Measurements from ENCODE around the gene TRIP13.

Gene TRIP13

DNA sequence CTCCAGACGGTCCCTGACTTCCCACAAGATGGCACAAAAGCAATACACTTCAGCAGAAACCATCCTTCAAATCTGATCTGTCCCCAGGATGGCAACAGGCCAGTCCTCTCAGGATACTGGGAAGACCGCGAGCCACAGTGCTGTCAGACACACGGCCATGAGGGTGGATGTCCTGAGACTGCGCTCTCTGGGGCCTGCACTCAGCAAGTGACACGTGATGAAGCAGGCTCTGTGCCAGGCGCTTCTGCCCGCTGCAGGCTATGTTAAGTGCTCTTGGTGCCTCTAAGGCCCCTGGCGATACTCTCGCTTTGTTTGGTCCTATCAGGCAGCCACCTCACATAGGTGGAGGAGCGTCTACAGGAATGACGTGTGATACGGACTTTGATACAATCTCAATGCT lies 7.2 kb upstream of the TRIP13 start:
- no peaks in the 10 kb centered on the region for H3K9me3 ChIP-seq (ENCODE audit: control insufficient read depth, low read length)
- peaks cover 6% of the 10 kb centered on the region for H3K4me1 ChIP-seq (ENCODE audit: control insufficient read depth, insufficient read depth, low read length, poor library complexity, severe bottlenecking)
- WGBS, 2 experiments (ENCODE audit: insufficient coverage in 2 of 2) = 97% methylated on average over 9 to 12 of the region's 13 CpGs
- no peak overlapping the region for H3K27ac ChIP-seq (ENCODE audit: low read depth, low read length, severe bottlenecking)
- H3K4me3 ChIP-seq (ENCODE audit: extremely low read depth, insufficient read depth, low read length, poor library complexity, severe bottlenecking) = no peak overlapping the region
- H3K36me3 ChIP-seq (ENCODE audit: control insufficient read depth, insufficient read depth, low read length) = peaks cover 100% of the 10 kb centered on the region

DNA sequence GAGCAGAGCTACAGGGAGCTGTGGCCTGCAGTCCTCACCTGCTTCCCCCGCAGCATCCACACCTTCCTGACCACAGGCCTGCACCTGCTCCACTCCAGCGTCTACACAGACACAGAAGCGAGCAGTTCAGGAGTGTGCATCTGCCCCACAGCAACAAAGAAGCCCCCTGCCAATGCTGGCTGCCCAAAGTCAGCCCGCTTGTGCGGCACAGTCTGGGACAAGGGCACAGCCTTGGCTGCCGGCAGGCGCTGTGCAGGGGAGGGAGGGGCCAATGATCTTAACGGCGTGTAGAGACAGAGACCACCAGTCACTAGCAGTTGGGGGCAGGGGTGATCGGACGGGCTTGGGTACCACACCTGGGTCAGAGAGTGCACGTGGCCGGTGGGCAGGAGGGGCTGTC lies 6.6 kb upstream of the TRIP13 start:
- H3K4me3 ChIP-seq (ENCODE audit: extremely low read depth, insufficient read depth, low read length, poor library complexity, severe bottlenecking) = no peak overlapping the region
- no peaks in the 10 kb centered on the region for H3K9me3 ChIP-seq (ENCODE audit: control insufficient read depth, low read length)
- peaks cover 11% of the 10 kb centered on the region for H3K4me1 ChIP-seq (ENCODE audit: control insufficient read depth, insufficient read depth, low read length, poor library complexity, severe bottlenecking)
- peaks cover 100% of the 10 kb centered on the region for H3K36me3 ChIP-seq (ENCODE audit: control insufficient read depth, insufficient read depth, low read length)
- 96 to 98% methylated on average over 11 of the region's 13 CpGs for WGBS, 2 experiments (ENCODE audit: insufficient coverage in 2 of 2)
- H3K27ac ChIP-seq (ENCODE audit: low read depth, low read length, severe bottlenecking) = no peak overlapping the region

DNA sequence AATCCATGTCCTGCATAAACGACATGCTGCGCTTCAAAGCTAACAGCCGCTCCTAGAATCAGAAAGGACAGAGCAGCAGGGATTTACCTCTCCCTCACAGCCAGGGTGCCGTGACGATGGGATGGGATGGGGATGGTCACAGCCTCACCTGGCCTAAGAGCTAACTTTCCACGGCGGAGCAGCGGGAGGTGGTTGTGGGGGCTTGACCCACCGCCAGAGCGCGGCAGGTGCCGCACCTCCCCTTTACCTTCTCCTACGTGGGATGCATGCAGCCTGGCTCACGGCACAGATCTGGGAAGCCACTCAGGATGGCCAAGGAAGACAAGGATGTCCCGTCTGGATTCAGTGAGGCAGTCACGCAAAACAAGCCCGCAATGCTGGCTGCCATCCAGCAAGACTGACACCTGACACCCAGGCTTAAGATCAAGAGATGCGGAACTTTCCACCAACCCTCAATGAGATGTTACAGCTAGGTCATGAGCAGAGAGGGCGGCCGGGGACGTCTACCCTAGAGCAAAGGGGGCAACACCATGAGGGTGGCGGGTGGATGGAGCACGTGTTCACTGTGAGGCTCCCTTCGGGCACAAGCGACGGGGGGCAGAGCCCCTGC lies 5.9 kb upstream of the TRIP13 start:
- H3K27ac ChIP-seq (ENCODE audit: low read depth, low read length, severe bottlenecking) = no peak overlapping the region
- 95% methylated on average over 17 to 26 of the region's 26 CpGs for WGBS, 2 experiments (ENCODE audit: insufficient coverage in 2 of 2)
- peaks cover 18% of the 10 kb centered on the region for H3K4me1 ChIP-seq (ENCODE audit: control insufficient read depth, insufficient read depth, low read length, poor library complexity, severe bottlenecking)
- H3K4me3 ChIP-seq (ENCODE audit: extremely low read depth, insufficient read depth, low read length, poor library complexity, severe bottlenecking) = no peak overlapping the region
- H3K9me3 ChIP-seq (ENCODE audit: control insufficient read depth, low read length) = no peaks in the 10 kb centered on the region
- H3K36me3 ChIP-seq (ENCODE audit: control insufficient read depth, insufficient read depth, low read length) = peaks cover 95% of the 10 kb centered on the region

DNA sequence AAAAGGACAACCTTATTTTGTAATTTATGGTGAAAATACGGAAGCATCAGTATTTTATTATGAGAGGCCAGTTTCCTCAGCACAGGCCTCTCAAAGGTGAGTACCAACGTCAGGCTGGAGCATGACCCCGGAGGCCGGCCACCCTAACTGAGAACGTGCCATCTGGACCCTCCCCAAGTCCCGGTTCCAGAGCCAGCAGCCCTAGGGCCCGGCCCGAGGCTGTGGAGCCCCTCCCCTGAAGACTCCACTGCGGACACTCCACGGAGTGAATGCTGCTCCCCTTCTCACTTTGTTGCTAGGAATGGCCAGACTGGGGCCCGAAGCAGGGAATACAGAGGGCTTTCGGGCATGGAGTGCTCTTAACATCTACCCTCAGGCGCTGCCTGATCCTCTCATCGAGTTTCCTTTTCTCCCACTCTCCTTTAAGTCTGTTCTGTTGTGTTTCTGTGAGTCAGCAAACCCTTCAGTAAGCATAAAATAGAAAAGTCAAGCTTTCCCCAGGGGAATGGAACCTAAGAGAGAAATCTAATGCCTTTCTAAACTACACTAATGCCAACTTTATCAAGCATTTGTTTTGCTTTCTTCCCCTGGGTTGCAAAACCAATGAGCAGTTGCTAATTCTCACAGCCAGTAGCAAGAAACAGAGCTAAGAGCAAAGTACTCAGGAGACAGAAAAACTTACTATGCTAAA lies 4.6 kb upstream of the TRIP13 start:
- no peak overlapping the region for H3K4me3 ChIP-seq (ENCODE audit: extremely low read depth, insufficient read depth, low read length, poor library complexity, severe bottlenecking)
- peaks cover 18% of the 10 kb centered on the region for H3K4me1 ChIP-seq (ENCODE audit: control insufficient read depth, insufficient read depth, low read length, poor library complexity, severe bottlenecking)
- peaks cover 83% of the 10 kb centered on the region for H3K36me3 ChIP-seq (ENCODE audit: control insufficient read depth, insufficient read depth, low read length)
- no peaks in the 10 kb centered on the region for H3K9me3 ChIP-seq (ENCODE audit: control insufficient read depth, low read length)
- H3K27ac ChIP-seq (ENCODE audit: low read depth, low read length, severe bottlenecking) = no peak overlapping the region
- 94 to 99% methylated on average over 12 to 13 of the region's 14 CpGs for WGBS, 2 experiments (ENCODE audit: insufficient coverage in 2 of 2)

DNA sequence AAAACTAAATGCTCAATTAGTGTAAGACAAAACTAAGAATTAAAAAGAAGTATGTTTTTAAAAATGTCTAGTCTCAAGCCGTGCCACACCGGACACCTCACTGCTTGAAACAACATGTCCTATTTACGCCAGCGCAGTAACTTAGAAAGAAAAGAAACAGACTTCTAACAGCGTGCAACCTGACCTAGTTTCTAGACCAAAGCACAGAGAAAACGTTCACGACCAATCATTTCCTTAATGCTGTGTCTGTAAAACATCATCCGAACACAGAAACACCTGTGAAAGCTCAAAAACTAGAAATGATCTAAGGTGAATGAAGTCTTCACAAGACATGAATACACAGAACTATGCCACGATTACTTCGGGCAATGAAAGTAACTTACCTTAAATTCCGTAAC lies 4.0 kb upstream of the TRIP13 start:
- H3K36me3 ChIP-seq (ENCODE audit: control insufficient read depth, insufficient read depth, low read length) = peaks cover 79% of the 10 kb centered on the region

DNA sequence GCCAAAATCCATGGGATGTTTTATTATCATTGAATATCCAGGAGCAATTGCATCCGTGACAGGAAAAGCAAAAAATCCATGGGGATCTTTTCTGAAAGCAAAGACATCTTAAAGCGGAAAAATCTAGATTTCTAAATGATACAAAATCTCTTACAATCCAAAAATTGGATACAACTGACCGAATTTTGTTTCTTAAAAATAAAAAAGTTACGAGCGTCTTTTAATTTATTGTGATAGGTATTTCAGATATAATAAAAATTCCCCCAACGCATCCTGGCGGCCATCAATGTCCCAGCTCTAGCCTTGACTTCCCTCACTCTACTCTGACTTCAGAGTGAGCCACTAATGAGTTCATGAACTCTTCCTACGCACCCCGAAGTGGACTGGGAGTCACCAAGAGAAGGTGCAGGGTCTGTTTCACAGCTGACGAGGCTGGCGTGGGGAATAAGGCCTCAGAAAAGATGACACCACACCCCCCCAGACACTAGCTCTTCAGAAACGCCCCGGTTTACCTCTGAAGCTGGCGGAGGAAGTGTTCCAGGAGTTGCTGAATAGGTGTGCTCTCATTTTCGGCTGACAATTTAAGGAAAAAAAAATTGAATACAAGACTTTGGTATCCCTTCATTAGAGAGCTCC lies 3.5 kb upstream of the TRIP13 start:
- Histone ChIP-seq H3K4me3 (ENCODE audit: extremely low read depth, insufficient read depth, low read length, poor library complexity, severe bottlenecking) (no peak overlapping the region), H3K36me3 (ENCODE audit: control insufficient read depth, insufficient read depth, low read length) (peaks cover 79% of the 10 kb centered on the region), H3K9me3 (ENCODE audit: control insufficient read depth, low read length) (no peaks in the 10 kb centered on the region), H3K27ac (ENCODE audit: low read depth, low read length, severe bottlenecking) (no peak overlapping the region), H3K4me1 (ENCODE audit: control insufficient read depth, insufficient read depth, low read length, poor library complexity, severe bottlenecking) (peaks cover 26% of the 10 kb centered on the region)
- WGBS, 2 experiments (ENCODE audit: insufficient coverage in 2 of 2) = 94 to 100% methylated on average over 3 to 4 of the region's 15 CpGs

More for the DNA sequence above, 4.0 kb upstream of the TRIP13 start:
- Histone ChIP-seq H3K4me3 (ENCODE audit: extremely low read depth, insufficient read depth, low read length, poor library complexity, severe bottlenecking) (no peak overlapping the region), H3K4me1 (ENCODE audit: control insufficient read depth, insufficient read depth, low read length, poor library complexity, severe bottlenecking) (peaks cover 21% of the 10 kb centered on the region), H3K27ac (ENCODE audit: low read depth, low read length, severe bottlenecking) (no peak overlapping the region), H3K9me3 (ENCODE audit: control insufficient read depth, low read length) (no peaks in the 10 kb centered on the region)
- 95 to 97% methylated on average over 7 to 11 of the region's 11 CpGs for WGBS, 2 experiments (ENCODE audit: insufficient coverage in 2 of 2)

DNA sequence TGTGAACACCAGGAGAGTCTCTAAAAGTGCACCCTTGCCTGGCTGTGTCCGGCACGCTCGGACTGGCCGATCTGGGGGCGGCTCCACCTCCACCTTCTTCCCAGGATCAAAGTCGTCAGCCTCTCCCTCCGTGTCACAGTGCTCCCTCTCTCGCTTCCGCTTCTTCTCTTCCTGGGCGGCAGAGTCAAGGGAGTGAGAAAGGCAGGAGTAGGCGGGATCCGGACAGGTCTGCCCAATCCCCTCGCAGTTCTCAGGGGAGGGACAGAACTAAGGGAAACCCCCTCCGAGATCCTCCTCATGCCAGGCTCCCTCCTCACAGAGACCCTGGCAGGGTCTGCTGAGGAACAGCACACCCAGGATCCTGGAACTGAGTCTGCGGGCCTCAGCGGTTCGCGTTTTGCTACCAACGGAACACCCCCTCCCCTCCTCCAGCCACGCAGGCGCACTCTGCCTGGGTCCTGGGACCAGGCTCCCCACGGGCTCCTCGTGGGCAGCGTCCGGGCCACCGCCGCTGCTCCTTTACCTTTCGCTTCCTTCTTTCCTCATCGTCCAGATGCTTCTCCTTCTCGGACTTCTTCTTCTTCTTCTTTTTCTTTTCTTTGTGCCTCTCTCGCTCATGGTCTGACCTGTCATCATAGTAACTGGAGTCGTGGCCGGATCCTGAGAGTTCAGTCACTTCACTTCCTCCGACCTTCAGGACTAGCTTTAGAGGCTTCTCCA lies 1.4 kb upstream of the TRIP13 start:
- H3K36me3 ChIP-seq (ENCODE audit: control insufficient read depth, insufficient read depth, low read length) = peaks cover 78% of the 10 kb centered on the region
- H3K4me3 ChIP-seq (ENCODE audit: extremely low read depth, insufficient read depth, low read length, poor library complexity, severe bottlenecking) = peak overlapping the region; percentile 79
- peaks cover 26% of the 10 kb centered on the region for H3K4me1 ChIP-seq (ENCODE audit: control insufficient read depth, insufficient read depth, low read length, poor library complexity, severe bottlenecking)
- WGBS, 2 experiments (ENCODE audit: insufficient coverage in 2 of 2) = 46% methylated on average over 26 of the region's 34 CpGs
- no peaks in the 10 kb centered on the region for H3K9me3 ChIP-seq (ENCODE audit: control insufficient read depth, low read length)
- no peak overlapping the region for H3K27ac ChIP-seq (ENCODE audit: low read depth, low read length, severe bottlenecking)

DNA sequence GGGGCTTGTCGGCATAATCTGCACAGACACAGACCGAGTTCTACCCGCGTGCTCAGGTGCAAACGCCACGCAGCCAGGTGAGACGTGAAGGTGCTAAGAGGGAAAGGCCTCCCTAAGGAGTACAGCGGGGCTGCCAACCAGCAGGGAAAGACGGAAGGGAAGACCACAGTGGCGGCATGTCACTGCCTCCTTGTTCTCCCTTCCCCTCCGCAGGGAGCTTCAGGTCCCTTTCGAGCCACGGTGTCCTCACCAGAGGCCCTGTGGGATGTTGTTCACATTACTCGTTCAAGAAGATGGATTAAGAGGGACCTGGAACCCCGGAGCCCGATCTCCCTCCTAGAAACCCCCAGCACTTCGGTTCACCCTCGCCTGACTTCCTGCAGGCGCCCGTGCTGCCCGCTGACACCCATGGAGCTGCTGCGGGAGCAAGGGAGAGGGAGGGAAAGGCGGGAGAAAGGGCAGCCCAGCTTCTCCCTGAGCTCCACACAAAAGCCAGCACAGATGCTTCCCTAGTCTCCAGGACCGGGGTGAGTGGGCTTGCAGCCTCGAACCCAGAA lies 769 bp upstream of the TRIP13 start:
- Histone ChIP-seq H3K36me3 (ENCODE audit: control insufficient read depth, insufficient read depth, low read length) (peaks cover 78% of the 10 kb centered on the region), H3K27ac (ENCODE audit: low read depth, low read length, severe bottlenecking) (peak overlapping the region; percentile 91), H3K9me3 (ENCODE audit: control insufficient read depth, low read length) (no peaks in the 10 kb centered on the region), H3K4me3 (ENCODE audit: extremely low read depth, insufficient read depth, low read length, poor library complexity, severe bottlenecking) (peak overlapping the region; percentile 79), H3K4me1 (ENCODE audit: control insufficient read depth, insufficient read depth, low read length, poor library complexity, severe bottlenecking) (peaks cover 26% of the 10 kb centered on the region)
- WGBS, 2 experiments (ENCODE audit: insufficient coverage in 2 of 2) = 8 to 9% methylated on average over 12 to 15 of the region's 25 CpGs

DNA sequence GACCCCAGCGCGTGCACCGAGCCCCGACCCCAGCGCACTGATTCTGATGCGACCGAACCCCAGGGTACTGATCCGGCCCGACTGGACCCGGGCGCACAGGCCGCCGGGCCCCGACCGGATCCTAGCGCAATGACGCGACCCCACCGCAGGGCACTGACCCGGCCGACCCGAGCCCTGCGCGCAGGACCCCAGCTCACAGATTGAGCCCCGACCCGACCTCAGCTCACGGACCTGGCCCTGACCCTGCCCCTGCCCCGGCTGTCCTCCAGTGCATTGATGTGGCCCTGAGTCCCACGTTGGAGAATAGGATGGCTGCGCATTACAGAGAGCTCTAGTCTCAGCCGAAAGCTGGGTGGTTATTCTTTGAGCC lies 438 bp downstream of the TRIP13 start:
- Histone ChIP-seq H3K36me3 (ENCODE audit: control insufficient read depth, insufficient read depth, low read length) (peaks cover 66% of the 10 kb centered on the region), H3K4me1 (ENCODE audit: control insufficient read depth, insufficient read depth, low read length, poor library complexity, severe bottlenecking) (peaks cover 23% of the 10 kb centered on the region), H3K4me3 (ENCODE audit: extremely low read depth, insufficient read depth, low read length, poor library complexity, severe bottlenecking) (peak overlapping the region; percentile 79), H3K9me3 (ENCODE audit: control insufficient read depth, low read length) (no peaks in the 10 kb centered on the region), H3K27ac (ENCODE audit: low read depth, low read length, severe bottlenecking) (no peak overlapping the region)
- WGBS, 2 experiments (ENCODE audit: insufficient coverage in 2 of 2) = 0 to 1% methylated on average over 28 to 30 of the region's 31 CpGs

DNA sequence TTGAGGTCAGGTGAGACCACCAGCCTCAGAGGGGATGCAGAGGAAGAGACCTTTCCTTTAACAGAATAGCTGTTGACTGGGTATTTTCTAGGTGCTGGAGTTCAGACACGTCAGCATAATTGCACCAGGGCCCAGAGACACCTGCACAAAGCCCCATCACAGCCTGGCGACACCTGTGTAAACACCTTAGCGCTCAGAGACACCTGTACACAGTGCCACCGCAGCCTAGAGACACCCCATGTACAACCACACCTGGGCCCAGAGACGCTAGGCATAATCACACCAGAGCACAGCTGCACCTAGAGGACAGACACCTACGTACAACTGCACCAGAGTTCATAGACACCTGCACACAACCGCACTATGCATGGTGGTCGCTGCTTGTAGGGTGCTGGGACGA lies 1.0 kb downstream of the TRIP13 start:
- Histone ChIP-seq H3K4me3 (ENCODE audit: extremely low read depth, insufficient read depth, low read length, poor library complexity, severe bottlenecking) (peak overlapping the region; percentile 79), H3K4me1 (ENCODE audit: control insufficient read depth, insufficient read depth, low read length, poor library complexity, severe bottlenecking) (peaks cover 23% of the 10 kb centered on the region), H3K27ac (ENCODE audit: low read depth, low read length, severe bottlenecking) (no peak overlapping the region), H3K9me3 (ENCODE audit: control insufficient read depth, low read length) (no peaks in the 10 kb centered on the region), H3K36me3 (ENCODE audit: control insufficient read depth, insufficient read depth, low read length) (peaks cover 60% of the 10 kb centered on the region)
- WGBS, 2 experiments (ENCODE audit: insufficient coverage in 2 of 2) = 85 to 90% methylated on average over 7 to 9 of the region's 9 CpGs
